DMS114 treated with DMSO at 0.1 percent for 48 hours (cell line): ENCODE data around the gene SPSB2.
A peak's percentile ranks its signal among the peaks of the same experiment; 100 is the strongest.

ENCODE experiments used
- DNase-seq: peaks from one replicate; lab custom pipeline; 2025; ENCODE audit not compliant: unreplicated experiment; lab: John Stamatoyannopoulos, UW

SPSB2 gene

GRCh38 chr12:6851921-6852650 lies 21.0 kb downstream of the SPSB2 start, which contains the start of gene USP5:
Gene USP5 (plus strand): TSS chr12:6852150. CDS start chr12:6852180, 30 bp downstream.
- peak; percentile 98 for DNase-seq

- DNase-seq, result peak; percentile 98
Observed at GRCh38 chr12:6851153-6851920, 21.8 kb downstream of the SPSB2 start, which contains the start of gene CDCA3. Gene CDCA3 (minus strand): TSS chr12:6851286. CDS start chr12:6850952, 334 bp downstream.

- DNase-seq, result no peak
Observed at GRCh38 chr12:6850796-6851152, 22.3 kb downstream of the SPSB2 start.

- DNase-seq, result no peak
Observed at GRCh38 chr12:6849976-6850560, 23.0 kb downstream of the SPSB2 start.

- no peak for DNase-seq
Observed at GRCh38 chr12:6849427-6849826, 23.7 kb downstream of the SPSB2 start.

GRCh38 chr12:6847676-6848075 lies 25.4 kb downstream of the SPSB2 start:
- no peak for DNase-seq

GRCh38 chr12:6846316-6846869 lies 26.7 kb downstream of the SPSB2 start:
- no peak for DNase-seq

GRCh38 chr12:6845395-6845794 lies 27.7 kb downstream of the SPSB2 start:
- no peak for DNase-seq

- no peak for DNase-seq
Observed at GRCh38 chr12:6843118-6843902, 29.8 kb downstream of the SPSB2 start.

GRCh38 chr12:6842075-6842474 lies 31.0 kb downstream of the SPSB2 start:
- DNase-seq, result no peak

- no peak for DNase-seq
Observed at GRCh38 chr12:6840761-6841515, 32.2 kb downstream of the SPSB2 start, which contains the start of gene GNB3. Gene GNB3 (plus strand): TSS chr12:6840925. CDS start chr12:6841288, 363 bp downstream.

GRCh38 chr12:6840330-6840729 lies 32.8 kb downstream of the SPSB2 start:
- DNase-seq, result no peak

GRCh38 chr12:6839482-6840201 lies 33.5 kb downstream of the SPSB2 start:
- no peak for DNase-seq

GRCh38 chr12:6838854-6839253 lies 34.2 kb downstream of the SPSB2 start:
- DNase-seq, result no peak

- DNase-seq, result no peak
Observed at GRCh38 chr12:6837370-6838060, 35.6 kb downstream of the SPSB2 start.

- DNase-seq, result no peak
Observed at GRCh38 chr12:6836851-6837250, 36.3 kb downstream of the SPSB2 start.

- no peak for DNase-seq
Observed at GRCh38 chr12:6834873-6835272, 38.2 kb downstream of the SPSB2 start.

GRCh38 chr12:6834254-6834653 lies 38.8 kb downstream of the SPSB2 start:
- DNase-seq, result no peak
